Panc1 (cell line): ENCODE measurements around the gene TAS2R41. TPM values are rescaled to one million over a fixed set of nuclear protein-coding genes. Genes with fewer than 3 reads are reported as not detected.
A peak's percentile ranks its signal among the peaks of the same experiment; 100 is the strongest.
"Not testable (repeated sequence)": the region's sequence is repeated elsewhere in the genome, so short reads cannot be mapped to it uniquely, and the experiment has no call there.

Experiments used
- ATAC-seq: fragments of 200-7000 bp; cut with Tn5 transposase; 2 replicates; pipeline ENCODE4 v1.9.1; 2020; ENCODE audit warnings: mild to moderate bottlenecking, moderate library complexity
- BruUV-seq: library from RNA; stranded (reverse); fragments of 400-500 nt; replicated peaks from 2 replicates; lab custom pipeline; 2021; lab: Mats Ljungman, UMichigan
- CTCF ChIA-PET: fragments of 300-600 bp; sonication (Branson Sonifier 250); formaldehyde crosslinking; loops from one replicate; lab custom pipeline; 2022; ENCODE audit warnings: antibody characterized with exemption; lab: Charles Lee
- POLR2A ChIA-PET: fragments of 300-600 bp; sonication (Branson Sonifier 250); formaldehyde crosslinking; loops from one replicate; lab custom pipeline; 2022; ENCODE audit warnings: antibody characterized with exemption; lab: Charles Lee
- DNase-seq: peaks from one replicate; pipeline ENCODE4 v3.0.0-alpha.2; 2010; ENCODE audit warnings: low read depth, low spot score
- H3K27ac ChIP-seq: 2 replicates; pipeline ENCODE4 v1.5.1; 2011; ENCODE audit warnings: mild to moderate bottlenecking, low read length, inconsistent platforms
- H3K27me3 ChIP-seq: fragments of 200-500 bp; sonication (Bioruptor generic); 2 replicates; pipeline ENCODE4 v1.6.0; 2014; ENCODE audit warnings: low read length, inconsistent platforms; ENCODE audit not compliant: control insufficient read depth, insufficient read depth
- H3K36me3 ChIP-seq: fragments of 200-500 bp; sonication (Bioruptor generic); 2 replicates; pipeline ENCODE4 v1.5.1; 2014; ENCODE audit warnings: inconsistent platforms, mild to moderate bottlenecking, low read length, moderate library complexity; ENCODE audit not compliant: control insufficient read depth, insufficient read depth
- H3K4me1 ChIP-seq: 2 replicates; pipeline ENCODE4 v1.5.1; 2011; ENCODE audit warnings: inconsistent platforms, mild to moderate bottlenecking, low read length, moderate library complexity; ENCODE audit not compliant: control insufficient read depth, insufficient read depth
- H3K4me3 ChIP-seq, 2 experiments: 2 replicates each; pipeline ENCODE4 v1.5.1; 2011 to 2012; ENCODE audit warnings: low read depth in 2 of 2, low read length in 2 of 2, mild to moderate bottlenecking in 2 of 2, inconsistent platforms in 1 of 2, moderate library complexity in 1 of 2
- H3K9me3 ChIP-seq: fragments of 200-500 bp; sonication (Bioruptor generic); 2 replicates; pipeline ENCODE4 v1.5.1; 2014; ENCODE audit warnings: low read depth, mild to moderate bottlenecking, inconsistent platforms, low read length, moderate library complexity; ENCODE audit not compliant: control insufficient read depth, insufficient read depth
- POLR2AphosphoS5 ChIP-seq: IDR thresholded peaks from 2 replicates; pipeline ENCODE4 v1.6.1; 2012; ENCODE audit warnings: mild to moderate bottlenecking, low read depth, low read length, moderate library complexity
- SIN3A ChIP-seq: IDR thresholded peaks from 2 replicates; pipeline ENCODE4 v1.6.1; 2012; ENCODE audit warnings: low read depth, mild to moderate bottlenecking, low read length, moderate library complexity, borderline replicate concordance; ENCODE audit not compliant: insufficient read depth
- TCF7L2 ChIP-seq: IDR thresholded peaks from 2 replicates; pipeline ENCODE4 v1.6.1; 2011; ENCODE audit warnings: mild to moderate bottlenecking, low read depth, low read length, inconsistent platforms
- in situ Hi-C: cut with HindIII; loops from 2 replicates; pipeline ENCODE4 v1.10.0; 2016; ENCODE audit warnings: low sequenced_read_pairs, low pct_unique_long_range_greater_than_20kb
- intact Hi-C: fragments of 100-400 bp; cut with micrococcal nuclease; formaldehyde crosslinking; loops from one replicate; pipeline ENCODE4 v1.10.0; 2022; ENCODE audit not compliant: unreplicated experiment
- total RNA-seq: library from RNA; stranded (reverse); gene quantifications from one replicate; pipeline ENCODE4 v1.2.1, GENCODE V29; 2021; ENCODE audit not compliant: unreplicated experiment
- TF ChIP-seq, protein P1 (sequence below), 2 experiments: IDR thresholded peaks; 2 replicates each; pipeline ENCODE4 v1.6.1; 2011 to 2012; ENCODE audit warnings: low read depth in 2 of 2, control low read depth in 1 of 2, low read length in 1 of 2, mild to moderate bottlenecking in 1 of 2, moderate library complexity in 1 of 2; ENCODE audit not compliant: insufficient read depth in 1 of 2
- TF ChIP-seq, protein P2 (sequence below): fragments of 450-650 bp; IDR thresholded peaks from 2 replicates; pipeline ENCODE4 v1.5.1; 2017; ENCODE audit warnings: mild to moderate bottlenecking

The TAS2R41 gene
- total RNA-seq, 1 experiment from 2014 or later, result not detected

DNA sequence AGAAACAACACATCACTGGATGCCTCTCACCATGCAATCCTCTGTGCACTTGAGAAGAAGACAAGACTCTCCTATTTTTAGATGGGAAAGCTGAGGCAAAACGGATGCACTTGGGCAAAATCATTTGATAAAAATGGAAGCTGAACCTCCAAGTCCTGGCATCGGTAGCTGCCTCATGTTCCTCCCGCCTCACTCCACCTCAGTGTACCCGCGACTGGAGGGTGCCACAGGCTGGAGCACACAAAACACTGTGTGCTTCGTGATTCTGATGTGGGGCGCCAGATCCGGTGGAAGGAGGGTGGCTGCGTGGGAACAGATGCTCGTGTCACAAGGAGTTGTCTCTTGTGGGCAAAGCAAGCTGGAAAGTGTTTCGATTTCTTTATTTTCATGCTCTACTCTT, 41.3 kb downstream of the TAS2R41 start:
- in situ Hi-C loops, result no loop called here
- no peak for DNase-seq
- H3K4me1 ChIP-seq, result no peaks in the 10 kb centered on the region
- H3K9me3 ChIP-seq, result no peaks in the 10 kb centered on the region
- no peak for ATAC-seq
- ChIA-PET CTCF (no interaction called here), POLR2A (no interaction called here)
- intact Hi-C loops, result no loop called here
- no peaks in the 10 kb centered on the region for H3K36me3 ChIP-seq
- no TSS peak for BruUV-seq
- H3K27me3 ChIP-seq, result peaks cover 4% of the 10 kb centered on the region
- peak overlapping the region in 1 of 2 experiments; percentile 0; a peak in 1 of 4 replicates for H3K4me3 ChIP-seq
- H3K27ac ChIP-seq, result no peak overlapping the region
- no peak for TF ChIP-seq SIN3A
- TF ChIP-seq, protein P1, sequence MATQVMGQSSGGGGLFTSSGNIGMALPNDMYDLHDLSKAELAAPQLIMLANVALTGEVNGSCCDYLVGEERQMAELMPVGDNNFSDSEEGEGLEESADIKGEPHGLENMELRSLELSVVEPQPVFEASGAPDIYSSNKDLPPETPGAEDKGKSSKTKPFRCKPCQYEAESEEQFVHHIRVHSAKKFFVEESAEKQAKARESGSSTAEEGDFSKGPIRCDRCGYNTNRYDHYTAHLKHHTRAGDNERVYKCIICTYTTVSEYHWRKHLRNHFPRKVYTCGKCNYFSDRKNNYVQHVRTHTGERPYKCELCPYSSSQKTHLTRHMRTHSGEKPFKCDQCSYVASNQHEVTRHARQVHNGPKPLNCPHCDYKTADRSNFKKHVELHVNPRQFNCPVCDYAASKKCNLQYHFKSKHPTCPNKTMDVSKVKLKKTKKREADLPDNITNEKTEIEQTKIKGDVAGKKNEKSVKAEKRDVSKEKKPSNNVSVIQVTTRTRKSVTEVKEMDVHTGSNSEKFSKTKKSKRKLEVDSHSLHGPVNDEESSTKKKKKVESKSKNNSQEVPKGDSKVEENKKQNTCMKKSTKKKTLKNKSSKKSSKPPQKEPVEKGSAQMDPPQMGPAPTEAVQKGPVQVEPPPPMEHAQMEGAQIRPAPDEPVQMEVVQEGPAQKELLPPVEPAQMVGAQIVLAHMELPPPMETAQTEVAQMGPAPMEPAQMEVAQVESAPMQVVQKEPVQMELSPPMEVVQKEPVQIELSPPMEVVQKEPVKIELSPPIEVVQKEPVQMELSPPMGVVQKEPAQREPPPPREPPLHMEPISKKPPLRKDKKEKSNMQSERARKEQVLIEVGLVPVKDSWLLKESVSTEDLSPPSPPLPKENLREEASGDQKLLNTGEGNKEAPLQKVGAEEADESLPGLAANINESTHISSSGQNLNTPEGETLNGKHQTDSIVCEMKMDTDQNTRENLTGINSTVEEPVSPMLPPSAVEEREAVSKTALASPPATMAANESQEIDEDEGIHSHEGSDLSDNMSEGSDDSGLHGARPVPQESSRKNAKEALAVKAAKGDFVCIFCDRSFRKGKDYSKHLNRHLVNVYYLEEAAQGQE (IDR thresholded peaks at IDR 0.05; ENCODE audit: insufficient read depth in 1 of 2, low read depth in 2 of 2, low read length in 1 of 2), result no peak
- no peak for TF ChIP-seq TCF7L2
- no peak for TF ChIP-seq POLR2AphosphoS5

DNA sequence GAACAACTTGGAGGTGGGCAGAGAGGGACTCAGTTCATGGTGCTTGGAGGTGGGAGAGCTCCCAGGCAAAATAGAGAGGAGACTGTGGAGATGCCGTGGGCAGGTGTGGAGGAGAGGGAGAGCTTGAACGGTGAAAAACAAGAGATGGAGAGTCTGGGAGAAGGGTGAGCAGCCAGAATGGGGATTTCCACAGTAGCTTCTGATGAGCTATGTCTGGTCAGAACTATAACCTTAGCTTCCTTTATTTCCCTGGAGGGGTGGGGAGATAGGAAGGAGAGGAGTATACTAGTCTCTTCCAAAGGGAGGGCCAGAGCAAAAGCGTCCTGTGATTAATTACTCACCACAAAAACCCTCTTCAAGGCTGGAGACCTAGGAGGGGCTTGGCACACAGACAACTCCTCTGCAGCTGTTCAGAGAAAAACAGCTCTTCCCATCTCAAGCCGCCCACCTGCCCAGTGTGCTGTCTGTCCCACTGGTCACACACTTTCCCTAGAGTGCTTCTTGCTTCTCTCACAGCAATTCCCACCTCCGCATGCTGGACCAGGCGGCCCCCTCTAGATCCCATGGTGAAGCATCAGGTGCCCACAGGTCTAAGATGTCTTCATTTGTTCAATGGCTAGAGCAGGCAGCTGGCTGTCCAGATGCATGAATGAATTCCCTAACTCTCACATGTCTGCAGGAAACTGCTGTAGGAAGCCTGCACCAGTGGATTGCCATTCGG, 41.9 kb downstream of the TAS2R41 start:
- intact Hi-C loops, result no loop called here
- ATAC-seq (no peak), DNase-seq (no peak)
- H3K4me3 ChIP-seq, result peak overlapping the region in 1 of 2 experiments; percentile 0; a peak in 1 of 4 replicates
- ChIA-PET CTCF (no interaction called here), POLR2A (no interaction called here)
- H3K27ac ChIP-seq, result no peak overlapping the region
- in situ Hi-C loops, result no loop called here
- H3K27me3 ChIP-seq, result peaks cover 4% of the 10 kb centered on the region
- no TSS peak for BruUV-seq
- H3K36me3 ChIP-seq, result no peaks in the 10 kb centered on the region
- no peaks in the 10 kb centered on the region for H3K9me3 ChIP-seq
- TF ChIP-seq, protein P2, sequence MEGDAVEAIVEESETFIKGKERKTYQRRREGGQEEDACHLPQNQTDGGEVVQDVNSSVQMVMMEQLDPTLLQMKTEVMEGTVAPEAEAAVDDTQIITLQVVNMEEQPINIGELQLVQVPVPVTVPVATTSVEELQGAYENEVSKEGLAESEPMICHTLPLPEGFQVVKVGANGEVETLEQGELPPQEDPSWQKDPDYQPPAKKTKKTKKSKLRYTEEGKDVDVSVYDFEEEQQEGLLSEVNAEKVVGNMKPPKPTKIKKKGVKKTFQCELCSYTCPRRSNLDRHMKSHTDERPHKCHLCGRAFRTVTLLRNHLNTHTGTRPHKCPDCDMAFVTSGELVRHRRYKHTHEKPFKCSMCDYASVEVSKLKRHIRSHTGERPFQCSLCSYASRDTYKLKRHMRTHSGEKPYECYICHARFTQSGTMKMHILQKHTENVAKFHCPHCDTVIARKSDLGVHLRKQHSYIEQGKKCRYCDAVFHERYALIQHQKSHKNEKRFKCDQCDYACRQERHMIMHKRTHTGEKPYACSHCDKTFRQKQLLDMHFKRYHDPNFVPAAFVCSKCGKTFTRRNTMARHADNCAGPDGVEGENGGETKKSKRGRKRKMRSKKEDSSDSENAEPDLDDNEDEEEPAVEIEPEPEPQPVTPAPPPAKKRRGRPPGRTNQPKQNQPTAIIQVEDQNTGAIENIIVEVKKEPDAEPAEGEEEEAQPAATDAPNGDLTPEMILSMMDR, result no peak
- TF ChIP-seq SIN3A, result no peak
- no peak for TF ChIP-seq TCF7L2
- no peak for TF ChIP-seq POLR2AphosphoS5
- TF ChIP-seq, protein P1 (IDR thresholded peaks at IDR 0.05; ENCODE audit: insufficient read depth in 1 of 2, low read depth in 2 of 2, low read length in 1 of 2), result no peak
- H3K4me1 ChIP-seq, result no peaks in the 10 kb centered on the region

DNA sequence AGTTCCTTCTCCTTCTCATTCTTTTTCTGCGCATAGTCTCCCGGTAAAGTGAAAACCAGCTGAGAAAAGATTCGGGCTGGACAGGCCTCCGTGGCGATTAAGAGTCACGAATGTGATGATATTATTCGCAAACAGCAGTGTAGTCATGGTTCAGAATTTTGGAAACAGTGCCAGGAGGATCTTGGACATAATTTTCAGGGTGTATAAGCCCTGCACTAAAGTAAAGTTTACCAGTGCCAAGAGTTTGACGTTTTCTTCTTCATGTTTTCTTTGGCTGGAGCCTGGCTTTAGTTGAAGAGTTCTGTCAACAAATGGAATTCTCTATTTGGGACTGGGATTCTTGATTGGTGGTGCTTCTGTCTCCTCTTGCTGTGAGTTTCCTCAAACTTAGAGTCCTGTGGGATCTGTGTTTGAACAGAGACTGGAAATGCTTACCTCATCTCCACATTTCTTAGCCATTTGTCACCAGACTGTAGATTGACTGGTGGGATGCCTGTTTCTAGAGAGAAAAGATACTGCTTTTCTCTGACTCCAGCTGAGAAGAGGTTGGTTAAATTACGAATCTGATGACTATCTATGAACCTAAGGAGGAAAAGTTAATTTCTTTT, 44.7 kb downstream of the TAS2R41 start:
- BruUV-seq, H3K4me1 ChIP-seq, H3K4me3 ChIP-seq, POLR2A ChIA-PET, intact Hi-C loops, H3K9me3 ChIP-seq, ATAC-seq, in situ Hi-C loops, H3K36me3 ChIP-seq, DNase-seq, H3K27me3 ChIP-seq, CTCF ChIA-PET, H3K27ac ChIP-seq: not testable (repeated sequence)
